SU-DHL-6 (cell line): Measurements from ENCODE around the gene GMEB2.

Experiments
- EZH2phosphoT487 ChIP-seq: fragments of 200-600 bp; sonication (generic), shearing (Covaris generic); conservative IDR thresholded peaks from 2 replicates; pipeline ENCODE4 v1.6.1; 2018; ENCODE audit warnings: mild to moderate bottlenecking, antibody characterized with exemption, low read length, moderate library complexity, mixed read lengths
- TF ChIP-seq, protein P1 (sequence below): fragments of 200-600 bp; sonication (generic); IDR thresholded peaks from one replicate; pipeline ENCODE4 v1.5.1; 2017; ENCODE audit warnings: antibody characterized with exemption, mild to moderate bottlenecking, low read length, moderate library complexity; ENCODE audit not compliant: insufficient read depth, poor library complexity, severe bottlenecking

DNA sequence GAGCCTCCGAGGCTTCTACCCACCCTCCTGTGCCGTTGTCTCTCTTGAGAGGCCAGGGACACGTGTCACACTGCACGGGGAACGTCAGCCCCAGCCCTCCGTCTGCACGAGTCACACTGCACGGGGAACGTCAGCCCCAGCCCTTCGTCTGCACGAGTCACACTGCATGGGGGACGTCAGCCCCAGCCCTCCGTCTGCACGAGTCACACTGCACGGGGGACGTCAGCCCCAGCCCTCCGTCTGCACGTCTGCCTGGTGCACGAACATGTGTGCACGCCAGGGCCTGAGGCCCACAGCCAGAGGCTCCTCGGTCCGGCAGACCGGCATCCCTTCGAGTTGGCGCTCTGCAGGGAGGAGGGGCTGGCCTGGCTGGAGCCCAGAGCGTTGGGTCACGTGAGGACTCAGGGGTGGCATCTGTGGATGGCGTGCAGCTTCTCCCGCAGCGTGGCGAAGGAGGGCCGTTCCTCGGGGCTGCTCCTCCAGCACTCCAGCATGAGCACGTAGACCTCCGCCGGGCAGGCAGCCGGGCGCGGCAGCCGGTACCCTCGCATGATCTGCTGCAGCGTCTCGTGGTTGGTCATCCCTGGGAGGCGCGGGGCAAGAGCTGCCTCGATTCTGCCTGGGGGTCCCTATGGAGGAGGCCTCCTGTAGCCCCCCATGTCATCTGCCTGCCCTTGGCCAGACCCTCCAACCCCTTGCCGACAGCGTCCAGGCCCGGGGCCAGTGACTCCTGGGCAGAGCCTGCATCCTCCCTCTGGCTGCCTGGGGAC lies 86.3 kb downstream of the GMEB2 start:
- TF ChIP-seq, protein P1, sequence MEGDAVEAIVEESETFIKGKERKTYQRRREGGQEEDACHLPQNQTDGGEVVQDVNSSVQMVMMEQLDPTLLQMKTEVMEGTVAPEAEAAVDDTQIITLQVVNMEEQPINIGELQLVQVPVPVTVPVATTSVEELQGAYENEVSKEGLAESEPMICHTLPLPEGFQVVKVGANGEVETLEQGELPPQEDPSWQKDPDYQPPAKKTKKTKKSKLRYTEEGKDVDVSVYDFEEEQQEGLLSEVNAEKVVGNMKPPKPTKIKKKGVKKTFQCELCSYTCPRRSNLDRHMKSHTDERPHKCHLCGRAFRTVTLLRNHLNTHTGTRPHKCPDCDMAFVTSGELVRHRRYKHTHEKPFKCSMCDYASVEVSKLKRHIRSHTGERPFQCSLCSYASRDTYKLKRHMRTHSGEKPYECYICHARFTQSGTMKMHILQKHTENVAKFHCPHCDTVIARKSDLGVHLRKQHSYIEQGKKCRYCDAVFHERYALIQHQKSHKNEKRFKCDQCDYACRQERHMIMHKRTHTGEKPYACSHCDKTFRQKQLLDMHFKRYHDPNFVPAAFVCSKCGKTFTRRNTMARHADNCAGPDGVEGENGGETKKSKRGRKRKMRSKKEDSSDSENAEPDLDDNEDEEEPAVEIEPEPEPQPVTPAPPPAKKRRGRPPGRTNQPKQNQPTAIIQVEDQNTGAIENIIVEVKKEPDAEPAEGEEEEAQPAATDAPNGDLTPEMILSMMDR = no peak
- no peak for TF ChIP-seq EZH2phosphoT487
